GM12801 (cell line): ENCODE measurements around the gene ANO8.

ENCODE experiments used
- TF ChIP-seq, protein P1 (sequence below): IDR thresholded peaks from one replicate; pipeline ENCODE4 v1.5.1; 2011; ENCODE audit warnings: control low read depth; ENCODE audit not compliant: insufficient read length; ENCODE audit errors: extremely low read depth

Gene ANO8

DNA sequence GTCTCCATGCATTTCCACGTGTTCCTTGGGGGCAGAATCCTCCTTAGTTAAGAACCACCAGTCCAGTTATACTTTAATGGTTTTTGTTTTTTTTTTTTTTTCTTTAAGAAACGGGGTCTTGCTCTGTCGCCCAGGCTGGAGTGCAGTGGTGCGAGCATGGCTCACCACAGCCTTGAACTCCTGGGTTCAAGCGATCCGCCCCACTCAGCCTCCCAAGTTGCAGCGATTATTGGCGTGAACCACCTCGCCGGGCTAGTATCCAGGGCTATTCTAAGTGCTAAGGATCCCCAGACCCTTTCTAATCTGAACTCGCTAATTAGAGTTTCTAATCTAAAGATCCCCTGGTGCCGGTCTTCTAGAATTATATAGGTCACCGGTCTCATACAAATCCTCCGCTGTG lies 41.0 kb downstream of the ANO8 start:
- TF ChIP-seq, protein P1, sequence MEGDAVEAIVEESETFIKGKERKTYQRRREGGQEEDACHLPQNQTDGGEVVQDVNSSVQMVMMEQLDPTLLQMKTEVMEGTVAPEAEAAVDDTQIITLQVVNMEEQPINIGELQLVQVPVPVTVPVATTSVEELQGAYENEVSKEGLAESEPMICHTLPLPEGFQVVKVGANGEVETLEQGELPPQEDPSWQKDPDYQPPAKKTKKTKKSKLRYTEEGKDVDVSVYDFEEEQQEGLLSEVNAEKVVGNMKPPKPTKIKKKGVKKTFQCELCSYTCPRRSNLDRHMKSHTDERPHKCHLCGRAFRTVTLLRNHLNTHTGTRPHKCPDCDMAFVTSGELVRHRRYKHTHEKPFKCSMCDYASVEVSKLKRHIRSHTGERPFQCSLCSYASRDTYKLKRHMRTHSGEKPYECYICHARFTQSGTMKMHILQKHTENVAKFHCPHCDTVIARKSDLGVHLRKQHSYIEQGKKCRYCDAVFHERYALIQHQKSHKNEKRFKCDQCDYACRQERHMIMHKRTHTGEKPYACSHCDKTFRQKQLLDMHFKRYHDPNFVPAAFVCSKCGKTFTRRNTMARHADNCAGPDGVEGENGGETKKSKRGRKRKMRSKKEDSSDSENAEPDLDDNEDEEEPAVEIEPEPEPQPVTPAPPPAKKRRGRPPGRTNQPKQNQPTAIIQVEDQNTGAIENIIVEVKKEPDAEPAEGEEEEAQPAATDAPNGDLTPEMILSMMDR = no peak

DNA sequence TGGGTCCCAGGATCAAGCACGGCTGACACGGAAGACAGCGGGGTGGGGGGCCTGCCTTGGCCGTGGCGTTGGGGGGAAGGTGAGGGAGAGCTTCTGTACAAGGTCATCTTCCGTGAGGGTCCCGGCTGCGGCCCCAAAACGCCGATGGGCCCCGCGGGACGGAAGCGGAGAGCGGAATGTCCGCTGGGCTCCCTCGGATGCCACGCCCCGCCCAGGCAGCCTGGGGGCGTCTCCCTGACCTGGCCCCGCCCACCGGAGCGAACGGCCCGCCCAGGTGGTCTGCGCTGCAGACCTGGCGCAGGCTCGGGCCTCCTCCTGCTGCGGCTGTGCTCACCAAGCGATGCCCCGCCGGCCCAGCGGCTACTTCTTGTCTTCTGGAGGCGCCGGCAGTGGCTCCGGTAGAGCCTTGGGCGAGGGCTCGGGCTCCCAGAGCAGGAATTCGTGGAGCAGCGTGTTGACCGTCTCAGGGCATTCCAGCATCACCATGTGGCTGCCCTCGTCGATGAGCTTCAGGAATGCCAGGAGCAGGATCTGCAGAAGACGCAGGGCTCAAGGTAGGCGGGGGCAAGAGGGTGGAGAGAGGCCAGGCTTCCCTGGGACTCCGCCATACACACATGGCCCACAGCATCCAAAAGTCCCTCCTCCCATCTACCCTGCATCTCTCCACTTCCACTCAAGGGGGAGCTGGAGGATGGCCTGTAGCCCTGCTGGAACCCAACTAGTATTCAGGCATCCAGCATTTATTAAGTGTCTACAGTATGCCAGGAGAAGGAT lies 42.2 kb downstream of the ANO8 start:
- TF ChIP-seq, protein P1 = no peak

DNA sequence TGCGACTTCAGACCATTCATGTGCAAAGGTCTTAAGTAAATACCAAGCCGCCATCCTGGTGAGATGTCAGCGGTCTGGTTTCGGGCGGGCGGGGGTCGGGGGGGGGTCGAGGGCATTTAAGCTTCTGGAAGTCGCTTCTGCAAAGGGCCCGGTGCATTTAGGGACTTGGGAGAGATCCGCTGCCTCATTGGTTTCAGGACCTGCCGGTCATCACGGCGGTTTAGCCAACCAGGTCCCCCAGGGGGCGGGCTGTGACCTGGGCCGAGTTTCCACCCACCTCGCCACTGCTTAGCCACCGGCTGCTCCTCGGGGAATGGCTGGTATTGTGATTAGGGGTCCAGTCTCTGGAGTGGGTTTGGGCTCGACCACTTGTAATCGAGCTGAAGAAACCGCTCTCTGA lies 45.2 kb downstream of the ANO8 start:
- TF ChIP-seq, protein P1 = no peak

DNA sequence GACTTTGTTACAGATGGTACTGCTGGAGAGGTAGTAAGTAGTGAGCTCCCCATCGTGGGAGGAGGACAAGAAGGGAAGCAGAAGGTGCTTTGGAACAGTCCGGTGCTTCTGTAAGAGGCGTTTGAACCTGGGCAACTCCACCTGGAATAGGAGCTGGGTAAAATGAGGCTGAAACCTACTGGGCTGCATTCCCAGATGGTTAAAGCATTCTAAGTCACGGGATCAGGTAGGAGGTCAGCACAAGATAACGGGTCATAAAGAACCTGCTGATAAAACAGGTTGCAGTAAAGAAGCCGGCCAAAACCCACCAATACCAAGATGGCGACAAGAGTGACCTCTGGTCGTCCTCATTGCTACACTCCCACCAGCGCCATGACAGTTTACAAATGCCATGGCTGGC lies 47.9 kb downstream of the ANO8 start:
- TF ChIP-seq, protein P1 = no peak

DNA sequence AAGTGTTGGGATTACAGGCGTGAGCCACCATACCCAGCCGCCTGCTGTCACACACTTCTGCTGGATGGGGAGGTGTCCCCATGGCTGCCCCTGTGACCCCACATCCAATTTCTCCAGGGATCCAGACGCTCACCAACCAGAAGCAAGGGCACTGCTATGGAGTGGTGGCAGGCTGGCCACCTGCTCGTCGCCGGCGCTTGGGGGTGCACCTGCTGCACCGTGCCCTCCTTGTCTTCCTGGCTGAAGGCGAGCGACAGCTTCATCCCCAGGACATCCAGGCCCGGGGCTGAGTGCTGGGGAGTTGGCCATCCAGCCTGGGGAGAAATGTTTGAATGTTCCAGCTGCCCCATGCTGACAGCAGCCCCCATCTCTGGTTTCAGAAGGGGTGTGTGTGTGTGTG lies 48.4 kb downstream of the ANO8 start:
- TF ChIP-seq, protein P1 = no peak

DNA sequence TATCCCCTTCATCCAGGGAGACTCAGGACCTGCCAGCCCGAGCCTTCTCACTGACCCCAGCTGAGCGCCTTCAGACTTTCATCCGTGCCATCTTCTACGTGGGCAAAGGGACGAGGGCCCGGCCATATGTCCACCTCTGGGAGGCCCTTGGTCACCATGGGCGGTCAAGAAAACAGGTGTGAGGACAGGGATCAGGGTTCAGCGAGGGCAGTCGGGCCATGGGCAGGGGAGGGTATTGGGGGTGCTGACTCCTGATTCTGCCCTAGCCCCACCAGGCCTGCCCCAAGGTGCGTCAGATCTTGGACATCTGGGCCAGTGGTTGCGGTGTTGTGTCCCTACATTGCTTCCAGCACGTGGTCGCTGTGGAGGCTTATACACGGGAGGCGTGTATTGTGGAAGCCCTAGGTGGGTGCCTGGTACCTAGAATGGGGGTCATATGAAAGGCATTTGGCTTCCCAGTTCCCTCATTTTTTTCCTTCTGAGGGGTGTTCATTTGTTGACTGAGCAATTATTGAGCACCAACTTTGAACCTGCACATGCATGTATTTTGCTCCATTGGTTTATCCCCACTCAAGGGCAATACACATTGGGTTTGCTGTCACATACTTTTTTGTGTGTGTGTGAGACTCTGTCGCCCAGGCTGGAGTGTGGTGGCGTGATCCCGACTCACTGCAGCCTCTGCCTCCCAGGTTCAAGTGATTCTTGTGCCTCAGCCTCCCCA lies 49.1 kb downstream of the ANO8 start:
- TF ChIP-seq, protein P1 = no peak

DNA sequence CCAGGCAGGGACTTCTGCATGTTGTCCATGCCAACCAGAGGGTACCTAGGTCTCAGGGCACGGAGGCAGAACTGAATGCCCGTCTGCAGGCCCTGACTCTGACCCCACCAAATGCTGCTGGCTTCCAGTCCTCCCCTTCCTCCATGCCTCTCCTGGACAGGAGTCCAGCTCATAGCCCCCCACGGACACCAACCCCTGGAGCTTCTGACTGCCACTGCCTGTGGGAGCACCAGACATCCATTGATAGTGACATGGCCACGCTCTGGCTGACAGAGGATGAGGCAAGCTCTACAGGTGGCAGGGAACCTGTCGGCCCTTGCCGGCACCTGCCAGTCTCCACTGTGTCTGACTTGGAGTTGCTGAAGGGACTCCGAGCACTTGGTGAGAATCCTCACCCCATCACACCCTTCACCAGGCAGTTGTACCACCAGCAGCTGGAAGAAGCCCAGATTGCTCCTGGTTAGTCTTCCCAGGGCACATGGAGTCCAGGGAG lies 51.1 kb downstream of the ANO8 start:
- TF ChIP-seq, protein P1 = no peak
